Endothelial cell of umbilical vein (primary cell): ENCODE results near the gene OR10V1. TPM values are rescaled to one million over a fixed set of nuclear protein-coding genes. Genes with fewer than 3 reads are reported as not detected.

Experiments used
- BruUV-seq: library from RNA; stranded (reverse); fragments of 400-500 nt; replicated peaks from 2 replicates; lab custom pipeline; 2021; lab: Mats Ljungman, UMichigan
- CTCF ChIA-PET: fragments of 300-600, 350-600 bp; sonication (Branson Sonifier 250); formaldehyde crosslinking; loops from one replicate; lab custom pipeline; 2021; ENCODE audit warnings: antibody characterized with exemption, inconsistent platforms; lab: Charles Lee
- POLR2A ChIA-PET: fragments of 300-600, 350-600 bp; sonication (Branson Sonifier 250); formaldehyde crosslinking; loops from one replicate; lab custom pipeline; 2021; ENCODE audit warnings: antibody characterized with exemption, inconsistent platforms; lab: Charles Lee
- DNase-seq: peaks from one replicate; pipeline ENCODE4 v3.0.0-alpha.2; 2011; ENCODE audit warnings: low read depth, low spot score
- FAIRE-seq: peaks from 2 replicates; lab custom pipeline; 2011; peaks lifted over from hg19 to GRCh38; lab: Jason Lieb, UNC
- H2AFZ ChIP-seq: 2 replicates; pipeline ENCODE4 v1.6.0; 2012; ENCODE audit warnings: low read depth, low read length, control low read depth, inconsistent platforms
- H3K27ac ChIP-seq: 2 replicates; pipeline ENCODE4 v1.5.1; 2011; ENCODE audit warnings: low read depth, mild to moderate bottlenecking, control low read depth, low read length, moderate library complexity; ENCODE audit not compliant: insufficient read depth
- H3K27me3 ChIP-seq, 2 experiments: 2 replicates each; pipeline versions ENCODE4 v1.6.0 to v1.6.1; 2011; ENCODE audit warnings: low read length in 2 of 2, mixed read lengths in 1 of 2; ENCODE audit not compliant: control insufficient read depth in 2 of 2, insufficient read depth in 2 of 2
- H3K36me3 ChIP-seq, 2 experiments: 2 replicates in 1 of 2; 3 replicates in 1 of 2; pipeline ENCODE4 v1.5.1; 2011; ENCODE audit warnings: low read length in 2 of 2, mild to moderate bottlenecking in 1 of 2, moderate library complexity in 1 of 2; ENCODE audit not compliant: control insufficient read depth in 2 of 2, insufficient read depth in 2 of 2; ENCODE audit errors: extremely low read depth in 1 of 2
- H3K4me1 ChIP-seq: 3 replicates; pipeline ENCODE4 v1.5.1; 2011; ENCODE audit warnings: mild to moderate bottlenecking, low read length; ENCODE audit not compliant: control insufficient read depth, insufficient read depth; ENCODE audit errors: extremely low read depth
- H3K4me2 ChIP-seq: 2 replicates; pipeline ENCODE4 v1.6.1; 2011; ENCODE audit warnings: low read length, control low read depth, mixed read lengths; ENCODE audit not compliant: insufficient read depth
- H3K4me3 ChIP-seq, 3 experiments: fragments of 200-600 bp in 1 of 3; sonication (generic), shearing (Covaris generic) in 1 of 3; replicated peaks in 1 of 3; 2 replicates each; pipeline ENCODE4 v1.5.1; 2011 to 2016; ENCODE audit warnings: control low read depth in 3 of 3, low read length in 3 of 3, mild to moderate bottlenecking in 2 of 3, inconsistent platforms in 1 of 3, low read depth in 1 of 3, moderate library complexity in 1 of 3; ENCODE audit not compliant: insufficient read depth in 1 of 3
- H3K79me2 ChIP-seq: 2 replicates; pipeline ENCODE4 v1.6.0; 2012; ENCODE audit warnings: low read length, inconsistent platforms; ENCODE audit not compliant: control insufficient read depth, insufficient read depth
- H3K9ac ChIP-seq: replicated peaks from 2 replicates; pipeline ENCODE3; 2011; ENCODE audit warnings: low read length, control low read depth; ENCODE audit not compliant: insufficient read depth; ENCODE audit errors: extremely low read depth
- H3K9me1 ChIP-seq: replicated peaks from 3 replicates; pipeline ENCODE4 v1.6.0; 2011; ENCODE audit warnings: mild to moderate bottlenecking, low read length; ENCODE audit not compliant: control insufficient read depth, insufficient read depth; ENCODE audit errors: extremely low read depth
- H3K9me3 ChIP-seq: replicated peaks from 2 replicates; pipeline ENCODE4 v1.5.1; 2012; ENCODE audit warnings: low read length, inconsistent platforms; ENCODE audit not compliant: control insufficient read depth, insufficient read depth
- H4K20me1 ChIP-seq: replicated peaks from 2 replicates; pipeline ENCODE3; 2011; ENCODE audit warnings: mild to moderate bottlenecking, low read length; ENCODE audit not compliant: control insufficient read depth, insufficient read depth; ENCODE audit errors: extremely low read depth
- CTCF ChIP-seq, 2 donors: IDR thresholded peaks; 1 replicate in 1 of 2; 2 replicates in 1 of 2; pipeline ENCODE4 v1.5.1; 2011; ENCODE audit warnings: low read length in 2 of 2, mild to moderate bottlenecking in 2 of 2, moderate library complexity in 2 of 2, control low read depth in 1 of 2, inconsistent platforms in 1 of 2, low read depth in 1 of 2; ENCODE audit not compliant: insufficient read depth in 1 of 2; ENCODE audit errors: extremely low read depth in 1 of 2
- EZH2 ChIP-seq: IDR thresholded peaks from 2 replicates; pipeline ENCODE4 v1.6.1; 2012; ENCODE audit warnings: borderline replicate concordance, low read depth, mild to moderate bottlenecking, moderate library complexity, low read length, inconsistent platforms; ENCODE audit not compliant: severe bottlenecking
- FOS ChIP-seq: IDR thresholded peaks from 2 replicates; pipeline ENCODE4 v1.6.1; 2011; ENCODE audit warnings: mild to moderate bottlenecking, low read length, moderate library complexity, borderline replicate concordance; ENCODE audit not compliant: insufficient read depth
- GATA2 ChIP-seq: IDR thresholded peaks from 2 replicates; pipeline ENCODE4 v1.7.0; 2011; ENCODE audit warnings: low read depth, mild to moderate bottlenecking, moderate library complexity, mixed read lengths, low read length; ENCODE audit not compliant: insufficient read length, insufficient read depth
- JUN ChIP-seq: IDR thresholded peaks from 2 replicates; pipeline ENCODE4 v1.6.1; 2011; ENCODE audit warnings: borderline replicate concordance, low read depth; ENCODE audit not compliant: insufficient read length, insufficient read depth
- MYC ChIP-seq: IDR thresholded peaks from one replicate; pipeline ENCODE4 v1.6.1; 2011; ENCODE audit warnings: mild to moderate bottlenecking, low read depth, low read length
- POLR2AphosphoS5 ChIP-seq: IDR thresholded peaks from 2 replicates; pipeline ENCODE4 v1.6.1; 2012; ENCODE audit warnings: low read depth, mild to moderate bottlenecking, control low read depth, low read length, moderate library complexity; ENCODE audit not compliant: insufficient read depth
- dilution Hi-C: fragments of 300-500 bp; cut with MboI; formaldehyde crosslinking; loops from one replicate; pipeline ENCODE4 v1.15.0; 2019; ENCODE audit warnings: low sequenced_read_pairs; ENCODE audit not compliant: extremely low pct_ligation_motif_present
- intact Hi-C: fragments of 100-400 bp; cut with micrococcal nuclease; formaldehyde crosslinking; loops from one replicate; pipeline ENCODE4 v1.10.0; 2022
- polyA plus RNA-seq, 4 experiments: library from polyadenylated mRNA; depleted of rRNA in 3 of 4; stranded (reverse) in 3 of 4; unstranded in 1 of 4; fragments of >200 nt; gene quantifications; 2 replicates each; pipeline versions ENCODE4 v1.2.1 to v1.2.3, GENCODE V29; 2011 to 2012; ENCODE audit warnings: missing spikeins in 1 of 4
- total RNA-seq: library from RNA; stranded (reverse); gene quantifications from 2 replicates; pipeline ENCODE4 v1.2.3, GENCODE V29; 2021

The OR10V1 gene
- total and polyA plus RNA-seq, 2 donors (not counting 3 experiments of a cell fraction or from before 2014, with no cell fraction given): not detected

DNA sequence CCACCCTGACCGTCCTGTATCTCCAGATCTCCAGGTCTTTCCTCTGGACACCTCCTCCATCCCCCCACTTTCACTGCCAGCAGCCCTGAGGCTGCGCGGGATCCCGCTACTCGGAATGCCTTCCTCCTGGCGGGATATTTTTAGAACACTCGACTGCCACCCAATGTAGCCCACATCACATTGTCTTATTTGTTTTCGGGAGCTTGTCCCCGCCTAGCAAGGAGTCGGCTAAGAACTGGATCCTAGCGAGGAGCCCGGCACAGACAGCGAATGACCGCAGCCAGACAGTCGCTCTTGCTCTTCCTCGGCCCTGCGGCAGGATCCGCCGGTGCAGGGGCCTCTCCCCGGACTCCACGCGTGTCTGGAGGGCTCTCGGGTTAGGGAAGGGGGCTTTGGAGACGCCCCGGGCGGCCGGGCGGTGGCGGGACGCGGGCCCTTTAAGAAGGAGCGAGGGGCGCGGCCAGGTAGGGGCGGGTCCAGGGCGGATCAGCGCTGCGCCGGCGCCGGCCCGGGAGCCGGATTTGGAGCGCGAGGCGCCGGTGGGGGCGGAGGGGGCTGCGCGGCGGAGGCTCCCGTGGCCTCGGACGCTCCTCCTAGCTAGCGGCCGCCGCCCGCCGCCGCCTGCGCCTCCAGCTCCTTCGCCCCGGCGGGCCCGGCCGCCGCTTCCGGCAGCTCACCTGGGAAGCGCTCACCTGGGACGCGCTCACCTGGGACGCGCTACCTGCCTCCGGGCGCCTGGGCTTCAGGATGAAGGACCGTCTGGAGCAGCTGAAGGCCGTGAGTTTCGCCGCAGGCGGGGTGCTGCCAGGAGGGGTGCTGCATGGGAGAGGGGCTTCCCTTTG is 41.4 kb upstream of the OR10V1 start, which contains the start of gene STX3:
Gene STX3, plus strand, starts transcription at position 518 of the 842 bp plus-strand sequence. Its CDS starts 230 bp downstream, at position 748.
- FAIRE-seq: peak; percentile 77
- peak within 1 kb of the TSS; percentile 65 to 87 (median 83) for H3K4me3 ChIP-seq
- no peaks in the 10 kb centered on the region for H3K9me1 ChIP-seq
- peaks cover 0 to 4% of the 10 kb centered on the region in 2 experiments for H3K36me3 ChIP-seq
- H3K4me2 ChIP-seq: peak within 1 kb of the TSS; percentile 94
- H2AFZ ChIP-seq: peak within 1 kb of the TSS; percentile 91
- POLR2A ChIA-PET: interaction anchor here (0.8 to 2.7 kb wide), 7 partner anchors 10 to 218 kb away, joined by 3 to 11 read pairs (median 4); partner anchors contain the start of gene PATL1
- CTCF ChIA-PET: interaction anchor here (0.7 to 5.7 kb wide), 27 partner anchors 8 to 496 kb away, joined by 3 to 120 read pairs (median 5); partner anchors contain the start of genes MRPL16 and PATL1
- no TSS peak for BruUV-seq
- no peaks in the 10 kb centered on the region for H4K20me1 ChIP-seq
- peaks cover 24% of the 10 kb centered on the region for H3K79me2 ChIP-seq
- peak; percentile 83 for DNase-seq
- H3K9me3 ChIP-seq: no peaks in the 10 kb centered on the region
- dilution Hi-C loops (no loop called here), intact Hi-C loops (loop anchor here (1.0 to 5.0 kb wide), 9 partner anchors 32 to 411 kb away; partner anchors contain the start of genes MRPL16 and PATL1)
- H3K4me1 ChIP-seq: peaks cover 21% of the 10 kb centered on the region
- TF ChIP-seq JUN (no peak), EZH2 (no peak), MYC (no peak), FOS (no peak), CTCF (IDR thresholded peaks at IDR 0.05; ENCODE audit: extremely low read depth in 1 of 2, insufficient read depth in 1 of 2, low read depth in 1 of 2, low read length in 2 of 2) (no peak), POLR2AphosphoS5 (peak; percentile 74), GATA2 (peak; percentile 22)
- peak within 1 kb of the TSS; percentile 92 for H3K9ac ChIP-seq
- H3K27ac ChIP-seq: peak within 1 kb of the TSS; percentile 72
- H3K27me3 ChIP-seq: no peaks in the 10 kb centered on the region
